ENCODE data around the gene SDC1. TPM values are rescaled to one million over a fixed set of nuclear protein-coding genes. Genes with fewer than 3 reads are reported as not detected.

SDC1 gene
- total RNA-seq, 4 donors from 2014 or later, result 0.50 to 5.4 (median 1.6) TPM

GRCh38 chr2:20200697-20201555, 24.0 kb downstream of the SDC1 start:
- TF ChIP-seq, protein P1, sequence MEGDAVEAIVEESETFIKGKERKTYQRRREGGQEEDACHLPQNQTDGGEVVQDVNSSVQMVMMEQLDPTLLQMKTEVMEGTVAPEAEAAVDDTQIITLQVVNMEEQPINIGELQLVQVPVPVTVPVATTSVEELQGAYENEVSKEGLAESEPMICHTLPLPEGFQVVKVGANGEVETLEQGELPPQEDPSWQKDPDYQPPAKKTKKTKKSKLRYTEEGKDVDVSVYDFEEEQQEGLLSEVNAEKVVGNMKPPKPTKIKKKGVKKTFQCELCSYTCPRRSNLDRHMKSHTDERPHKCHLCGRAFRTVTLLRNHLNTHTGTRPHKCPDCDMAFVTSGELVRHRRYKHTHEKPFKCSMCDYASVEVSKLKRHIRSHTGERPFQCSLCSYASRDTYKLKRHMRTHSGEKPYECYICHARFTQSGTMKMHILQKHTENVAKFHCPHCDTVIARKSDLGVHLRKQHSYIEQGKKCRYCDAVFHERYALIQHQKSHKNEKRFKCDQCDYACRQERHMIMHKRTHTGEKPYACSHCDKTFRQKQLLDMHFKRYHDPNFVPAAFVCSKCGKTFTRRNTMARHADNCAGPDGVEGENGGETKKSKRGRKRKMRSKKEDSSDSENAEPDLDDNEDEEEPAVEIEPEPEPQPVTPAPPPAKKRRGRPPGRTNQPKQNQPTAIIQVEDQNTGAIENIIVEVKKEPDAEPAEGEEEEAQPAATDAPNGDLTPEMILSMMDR (IDR thresholded peaks at IDR 0.05), result no peak
- ATAC-seq (ENCODE audit: low FRiP score), result no peak
- DNase-seq (ENCODE audit: low spot score), result no peak

DNA sequence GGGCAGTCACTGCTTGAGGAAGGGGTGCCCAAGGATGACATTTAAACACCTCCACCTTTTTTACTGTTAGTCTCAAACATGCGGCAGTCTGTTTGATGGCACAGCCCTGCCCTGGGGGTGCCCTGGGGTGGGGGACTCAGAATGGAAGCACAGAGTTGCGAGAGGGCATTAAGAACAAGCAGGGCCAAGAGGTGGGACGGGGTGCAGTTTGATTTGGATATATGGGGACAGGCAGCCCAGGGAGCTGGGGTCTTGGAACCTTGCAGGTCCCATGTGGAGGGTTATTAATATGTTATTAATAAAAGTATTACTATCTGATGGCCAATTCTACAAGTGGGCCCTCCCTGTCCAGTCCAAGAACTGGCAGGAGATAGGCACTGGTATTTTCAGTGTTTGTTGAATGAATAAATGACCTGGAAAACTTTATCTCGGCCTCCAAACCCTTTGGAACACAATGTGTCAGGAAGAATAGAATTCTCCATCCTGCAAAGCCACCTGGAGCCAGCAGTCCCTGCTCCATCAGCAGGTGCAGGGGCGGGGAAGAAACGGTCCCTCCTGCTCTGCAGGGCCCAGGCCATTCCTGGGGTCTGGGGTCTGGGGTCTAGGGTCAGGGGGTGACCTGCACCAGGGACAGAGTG, 25.2 kb downstream of the SDC1 start:
- DNase-seq (ENCODE audit: low spot score), result no peak
- no peak for ATAC-seq (ENCODE audit: low FRiP score)
- TF ChIP-seq, protein P1 (IDR thresholded peaks at IDR 0.05), result no peak

DNA sequence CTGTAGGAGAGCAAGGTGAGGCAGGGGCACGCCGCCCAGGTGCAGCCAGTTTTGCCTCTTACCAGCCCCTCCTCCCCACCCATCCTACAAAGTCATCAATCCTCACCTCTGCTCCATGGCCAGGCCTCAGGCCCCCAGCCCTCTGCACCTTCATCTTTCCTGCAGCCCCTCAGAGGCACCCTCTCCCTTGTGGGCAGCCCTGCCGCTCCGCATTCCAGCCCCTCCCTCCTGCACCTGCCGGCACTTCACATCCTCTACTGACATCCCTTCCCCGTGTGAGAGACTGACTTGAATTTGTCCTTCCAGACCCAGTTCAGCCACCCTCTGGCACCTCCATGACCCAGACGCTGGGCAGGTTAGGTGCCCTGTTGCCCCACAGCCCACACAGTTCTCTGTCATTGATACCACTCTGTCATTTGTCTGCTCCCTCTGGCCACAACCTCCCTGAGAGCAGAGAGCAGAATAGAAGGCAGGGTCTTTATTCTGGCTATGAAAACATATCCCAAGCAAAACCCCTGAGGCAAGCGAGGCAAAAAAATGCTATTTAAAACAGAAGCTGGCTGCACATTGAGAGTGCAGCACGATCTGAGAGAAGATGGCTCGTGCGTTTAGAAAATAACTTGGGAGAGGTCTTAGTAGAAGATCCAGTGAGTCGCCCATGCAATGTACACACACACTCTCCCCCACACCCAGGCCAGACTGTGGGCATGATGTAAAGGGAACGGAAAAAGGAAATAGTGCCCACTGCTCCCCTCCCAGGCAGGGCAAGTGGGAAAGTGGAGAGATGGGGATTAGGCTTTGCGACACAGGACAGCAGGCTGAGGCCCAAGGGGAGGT, 25.9 kb downstream of the SDC1 start:
- ATAC-seq (ENCODE audit: low FRiP score), result no peak
- TF ChIP-seq, protein P1 (IDR thresholded peaks at IDR 0.05), result no peak
- DNase-seq (ENCODE audit: low spot score), result no peak

- no peak for ATAC-seq (ENCODE audit: low FRiP score)
- no peak for DNase-seq (ENCODE audit: low spot score)
- TF ChIP-seq, protein P1 (IDR thresholded peaks at IDR 0.05), result no peak
These were observed 26.9 kb downstream of the SDC1 start for GRCh38 chr2:20198001-20198400.

DNA sequence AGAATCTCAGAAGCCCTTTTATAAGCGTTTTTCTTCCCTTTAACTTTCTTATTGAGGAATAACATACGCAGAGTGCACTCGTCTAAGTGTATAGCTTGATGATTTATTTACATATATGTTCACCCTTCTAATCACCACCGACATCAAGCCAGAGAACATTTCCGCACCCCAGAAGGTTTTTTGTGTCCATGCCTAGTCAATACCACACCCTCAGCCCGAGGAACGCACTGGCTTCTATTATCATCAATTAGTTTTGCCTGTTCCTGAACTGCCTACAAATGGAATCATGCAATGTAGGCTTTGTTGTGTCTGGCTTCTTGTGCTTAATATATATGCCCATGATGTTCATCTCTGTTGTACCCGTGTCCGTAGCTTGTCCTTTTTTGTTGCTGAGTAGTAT, 27.7 kb downstream of the SDC1 start:
- DNase-seq (ENCODE audit: low spot score), result no peak
- ATAC-seq (ENCODE audit: low FRiP score), result no peak
- TF ChIP-seq, protein P1 (IDR thresholded peaks at IDR 0.05), result no peak

DNA sequence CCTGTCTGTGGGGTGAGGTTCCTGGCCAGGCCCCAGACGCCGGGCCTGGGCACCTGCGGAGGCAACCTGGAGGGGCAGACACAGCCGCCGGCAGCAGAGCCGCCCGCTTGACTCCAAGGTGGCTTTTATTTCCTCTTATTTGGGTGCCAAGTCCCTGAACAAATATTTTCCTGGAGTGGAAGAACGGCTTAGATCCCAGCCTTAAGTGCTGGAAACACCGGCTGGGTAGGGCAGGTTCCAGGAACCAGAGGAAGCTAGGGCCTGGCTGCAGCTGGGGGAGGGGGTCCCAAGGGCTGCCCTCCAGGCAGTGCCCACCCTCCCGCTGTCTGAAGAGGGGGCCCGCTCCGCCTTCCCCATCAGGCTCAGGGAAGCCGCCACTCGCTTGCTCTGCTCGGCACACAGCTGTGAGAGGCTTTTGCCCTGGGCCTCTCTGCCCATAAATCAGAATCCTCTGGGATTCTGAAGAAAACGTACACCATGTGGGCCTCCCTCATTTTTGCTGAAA, 28.2 kb downstream of the SDC1 start:
- ATAC-seq (ENCODE audit: low FRiP score) (no peak), DNase-seq (ENCODE audit: low spot score) (no peak)
- TF ChIP-seq, protein P1 (IDR thresholded peaks at IDR 0.05), result no peak
